ENCODE measurements around the gene INHBB. TPM values are rescaled to one million over a fixed set of nuclear protein-coding genes. Genes with fewer than 3 reads are reported as not detected.

INHBB gene
- total and polyA plus RNA-seq, 2 experiments from 2014 or later, result 2.7 to 6.6 TPM

- TF ChIP-seq EZH2phosphoT487 (IDR thresholded peaks at IDR 0.05; ENCODE audit: low read depth, severe bottlenecking, unreplicated experiment) (no peak), CTCF (IDR thresholded peaks at IDR 0.05; ENCODE audit: poor library complexity) (no peak), EZH2 (IDR thresholded peaks at IDR 0.05; ENCODE audit: borderline replicate concordance) (no peak)
- no peaks in the 10 kb centered on the region for H3K36me3 ChIP-seq (replicated peaks; ENCODE audit: insufficient read depth, low read depth)
- no peak overlapping the region for H3K27ac ChIP-seq
- WGBS (ENCODE audit: low lambda C conversion rate, missing lambda C conversion rate), result 89% methylated on average over 14 of the region's 15 CpGs
- peaks cover 6% of the 10 kb centered on the region for H3K27me3 ChIP-seq
- no peaks in the 10 kb centered on the region for H3K9me2 ChIP-seq (replicated peaks; ENCODE audit: insufficient read depth)
- no peaks in the 10 kb centered on the region for H3K9me3 ChIP-seq (ENCODE audit: low read depth)
- no peak overlapping the region for H3K4me3 ChIP-seq
- H4K20me1 ChIP-seq (ENCODE audit: insufficient read depth, poor library complexity, severe bottlenecking), result no peaks in the 10 kb centered on the region
- no peak overlapping the region for H3K4me2 ChIP-seq
- H3K4me1 ChIP-seq (ENCODE audit: insufficient read depth), result no peaks in the 10 kb centered on the region
- DNase-seq (ENCODE audit: low spot score), result no peak
- H3K79me2 ChIP-seq, result no peaks in the 10 kb centered on the region
- no peak overlapping the region for H2AFZ ChIP-seq
Observed at GRCh38 chr2:120354467-120354866, 8.5 kb downstream of the INHBB start.

GRCh38 chr2:120354935-120355779, 9.2 kb downstream of the INHBB start:
- 84% methylated on average over 15 of the region's 15 CpGs for WGBS (ENCODE audit: low lambda C conversion rate, missing lambda C conversion rate)
- H3K36me3 ChIP-seq (replicated peaks; ENCODE audit: insufficient read depth, low read depth), result no peaks in the 10 kb centered on the region
- H3K27me3 ChIP-seq, result peaks cover under 1% of the 10 kb centered on the region
- no peak for DNase-seq (ENCODE audit: low spot score)
- H3K27ac ChIP-seq, result no peak overlapping the region
- H3K9me3 ChIP-seq (ENCODE audit: low read depth), result no peaks in the 10 kb centered on the region
- no peaks in the 10 kb centered on the region for H3K9me2 ChIP-seq (replicated peaks; ENCODE audit: insufficient read depth)
- no peak overlapping the region for H3K4me2 ChIP-seq
- H3K79me2 ChIP-seq, result no peaks in the 10 kb centered on the region
- TF ChIP-seq EZH2phosphoT487 (IDR thresholded peaks at IDR 0.05; ENCODE audit: low read depth, severe bottlenecking, unreplicated experiment) (no peak), EZH2 (IDR thresholded peaks at IDR 0.05; ENCODE audit: borderline replicate concordance) (no peak), CTCF (IDR thresholded peaks at IDR 0.05; ENCODE audit: poor library complexity) (no peak)
- no peaks in the 10 kb centered on the region for H3K4me1 ChIP-seq (ENCODE audit: insufficient read depth)
- no peak overlapping the region for H3K4me3 ChIP-seq
- H2AFZ ChIP-seq, result no peak overlapping the region
- no peaks in the 10 kb centered on the region for H4K20me1 ChIP-seq (ENCODE audit: insufficient read depth, poor library complexity, severe bottlenecking)

- H3K4me1 ChIP-seq (ENCODE audit: insufficient read depth), result no peaks in the 10 kb centered on the region
- 93% methylated on average over 6 of the region's 6 CpGs for WGBS (ENCODE audit: low lambda C conversion rate, missing lambda C conversion rate)
- H3K9me2 ChIP-seq (replicated peaks; ENCODE audit: insufficient read depth), result no peaks in the 10 kb centered on the region
- no peaks in the 10 kb centered on the region for H3K27me3 ChIP-seq
- H2AFZ ChIP-seq, result no peak overlapping the region
- no peak for DNase-seq (ENCODE audit: low spot score)
- no peaks in the 10 kb centered on the region for H3K79me2 ChIP-seq
- H3K27ac ChIP-seq, result no peak overlapping the region
- TF ChIP-seq EZH2 (IDR thresholded peaks at IDR 0.05; ENCODE audit: borderline replicate concordance), result no peak
- TF ChIP-seq EZH2phosphoT487 (IDR thresholded peaks at IDR 0.05; ENCODE audit: low read depth, severe bottlenecking, unreplicated experiment), result no peak
- H3K36me3 ChIP-seq (replicated peaks; ENCODE audit: insufficient read depth, low read depth), result no peaks in the 10 kb centered on the region
- H3K9me3 ChIP-seq (ENCODE audit: low read depth), result no peaks in the 10 kb centered on the region
- H3K4me3 ChIP-seq, result no peak overlapping the region
- no peak overlapping the region for H3K4me2 ChIP-seq
- no peaks in the 10 kb centered on the region for H4K20me1 ChIP-seq (ENCODE audit: insufficient read depth, poor library complexity, severe bottlenecking)
Observed at GRCh38 chr2:120355780-120356266, 9.9 kb downstream of the INHBB start.

- H3K79me2 ChIP-seq, result no peaks in the 10 kb centered on the region
- H3K4me2 ChIP-seq, result no peak overlapping the region
- DNase-seq (ENCODE audit: low spot score), result no peak
- no peaks in the 10 kb centered on the region for H3K27me3 ChIP-seq
- H3K4me1 ChIP-seq (ENCODE audit: insufficient read depth), result no peaks in the 10 kb centered on the region
- TF ChIP-seq EZH2 (IDR thresholded peaks at IDR 0.05; ENCODE audit: borderline replicate concordance) (no peak), CTCF (IDR thresholded peaks at IDR 0.05; ENCODE audit: poor library complexity) (no peak), EZH2phosphoT487 (IDR thresholded peaks at IDR 0.05; ENCODE audit: low read depth, severe bottlenecking, unreplicated experiment) (no peak)
- H3K9me2 ChIP-seq (replicated peaks; ENCODE audit: insufficient read depth), result no peaks in the 10 kb centered on the region
- H4K20me1 ChIP-seq (ENCODE audit: insufficient read depth, poor library complexity, severe bottlenecking), result no peaks in the 10 kb centered on the region
- no peak overlapping the region for H2AFZ ChIP-seq
- no peaks in the 10 kb centered on the region for H3K9me3 ChIP-seq (ENCODE audit: low read depth)
- H3K36me3 ChIP-seq (replicated peaks; ENCODE audit: insufficient read depth, low read depth), result no peaks in the 10 kb centered on the region
- H3K27ac ChIP-seq, result no peak overlapping the region
- 84% methylated on average over 6 of the region's 6 CpGs for WGBS (ENCODE audit: low lambda C conversion rate, missing lambda C conversion rate)
- H3K4me3 ChIP-seq, result no peak overlapping the region
Observed at GRCh38 chr2:120357768-120358167, 11.8 kb downstream of the INHBB start.

Data from hepatocyte (in vitro differentiated cells).